Urinary bladder (tissue), 4 donors: ENCODE measurements around the gene EIF4G1. TPM values are rescaled to one million over a fixed set of nuclear protein-coding genes. Genes with fewer than 3 reads are reported as not detected.

Experiments used
- DNase-seq: peaks from one replicate; pipeline ENCODE4 v3.0.0-alpha.2; 2015; ENCODE audit errors: extremely low spot score
- H3K27ac ChIP-seq: one replicate; pipeline ENCODE4 v1.5.1; 2013; ENCODE audit warnings: low read depth, mild to moderate bottlenecking, moderate library complexity
- H3K36me3 ChIP-seq: one replicate; pipeline ENCODE4 v1.6.1; 2013; ENCODE audit warnings: mild to moderate bottlenecking, moderate library complexity; ENCODE audit not compliant: insufficient read depth
- H3K4me1 ChIP-seq: one replicate; pipeline ENCODE4 v1.6.1; 2013; ENCODE audit warnings: mild to moderate bottlenecking, moderate library complexity; ENCODE audit not compliant: insufficient read depth
- H3K4me3 ChIP-seq: one replicate; pipeline ENCODE4 v1.5.1; 2013; ENCODE audit warnings: low read depth, low read length
- WGBS: extraction: QIAGEN DNeasy Blood & Tissue Kit; methylation state at CpG from one replicate; pipeline ENCODE4 v1.1.7; 2013; 5-methylcytosine and 5-hydroxymethylcytosine counted together
- polyA plus RNA-seq: library from polyadenylated mRNA; stranded (reverse); fragments of 200-250 nt; gene quantifications from one replicate; pipeline ENCODE4 v1.2.3, GENCODE V29; 2013
- total RNA-seq: library from RNA; depleted of rRNA; stranded (reverse); fragments of >200 nt; gene quantifications from one replicate; pipeline ENCODE4 v1.2.3, GENCODE V29; 2014
- donor health status: healthy with polysubstance abuse.
- donor health status: healthy.

EIF4G1 gene
- total and polyA plus RNA-seq, 2 donors, result 117 to 224 TPM

DNA sequence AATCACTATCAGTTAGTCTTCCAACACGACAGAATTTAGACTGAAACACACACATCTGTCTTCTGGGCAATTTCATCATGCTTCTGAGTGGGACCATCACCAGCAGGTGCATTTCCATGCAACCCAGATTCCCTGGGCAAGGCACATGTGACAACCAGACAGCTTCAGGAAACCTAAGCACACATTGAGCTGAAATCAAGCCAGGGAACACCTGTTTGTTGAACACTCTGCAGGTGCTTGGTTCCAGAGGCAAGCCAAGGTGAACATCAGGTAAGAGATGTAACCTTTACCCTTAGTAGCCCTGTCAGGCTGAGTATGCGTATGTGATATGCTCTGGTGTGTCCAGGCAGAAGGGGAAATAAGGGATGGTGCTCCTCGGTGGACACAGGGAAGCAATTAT is 18.6 kb upstream of the EIF4G1 start:
- no peak overlapping the region for H3K27ac ChIP-seq
- no peaks in the 10 kb centered on the region for H3K36me3 ChIP-seq
- WGBS, result 60% methylated on average over 3 of the region's 3 CpGs
- no peak overlapping the region for H3K4me3 ChIP-seq
- no peaks in the 10 kb centered on the region for H3K4me1 ChIP-seq
- DNase-seq, result no peak

DNA sequence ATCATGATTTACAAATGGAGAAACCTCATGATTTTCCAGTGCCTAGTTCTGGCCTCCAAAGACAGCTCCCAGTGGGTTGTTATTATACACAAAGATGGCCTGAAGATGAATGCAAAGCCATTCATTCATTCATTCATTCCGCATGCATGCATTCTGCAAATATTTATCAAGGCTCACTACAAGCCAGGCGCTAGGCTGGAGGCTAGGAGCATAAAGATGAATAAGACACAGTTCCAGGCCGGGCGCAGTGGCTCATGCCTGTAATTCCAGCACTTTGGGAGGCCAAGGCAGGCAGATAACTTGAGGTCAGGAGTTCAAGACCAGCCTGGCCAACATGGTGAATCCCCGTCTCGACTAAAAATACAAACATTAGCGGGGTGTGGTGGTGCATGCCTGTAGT is 17.8 kb upstream of the EIF4G1 start:
- Histone ChIP-seq H3K4me1 (no peaks in the 10 kb centered on the region), H3K27ac (no peak overlapping the region), H3K4me3 (no peak overlapping the region), H3K36me3 (no peaks in the 10 kb centered on the region)
- no peak for DNase-seq
- WGBS, result 74% methylated on average over 7 of the region's 7 CpGs

DNA sequence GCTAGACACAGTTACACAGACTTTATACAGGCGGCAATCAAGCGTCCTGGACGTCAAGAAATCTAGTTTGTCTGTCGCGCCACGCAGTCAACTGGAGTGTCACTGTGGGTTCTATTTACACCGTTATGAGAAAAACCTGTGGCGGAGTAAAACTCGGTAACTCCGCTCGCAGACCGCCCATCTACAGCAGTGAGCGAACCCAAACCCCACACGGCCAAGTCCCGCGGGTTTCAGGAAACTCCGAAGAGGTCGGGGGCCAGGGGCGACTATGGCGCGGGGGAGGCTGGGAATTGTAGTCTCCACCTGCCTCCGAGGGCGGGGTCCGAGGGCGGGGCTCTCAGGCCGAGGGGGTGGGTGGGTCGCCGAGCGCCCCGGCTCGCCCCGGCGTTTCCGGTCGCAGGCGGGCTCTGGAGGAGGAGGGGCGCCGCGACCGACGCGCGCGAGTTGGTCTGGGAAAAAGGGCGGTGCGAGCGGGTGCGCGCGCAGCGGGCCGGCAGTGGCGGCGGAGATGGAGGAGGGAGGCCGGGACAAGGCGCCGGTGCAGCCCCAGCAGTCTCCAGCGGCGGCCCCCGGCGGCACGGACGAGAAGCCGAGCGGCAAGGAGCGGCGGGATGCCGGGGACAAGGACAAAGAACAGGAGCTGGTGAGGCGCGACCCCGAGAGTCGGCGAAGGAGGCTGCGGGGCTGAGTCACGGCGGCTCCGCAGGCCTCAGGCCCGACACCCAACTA is 15.5 kb upstream of the EIF4G1 start, which contains the start of gene PSMD2:
Gene PSMD2 (plus strand): TSS at position 483 of the 729 bp plus-strand sequence. CDS start 26 bp downstream, at position 509.
- Histone ChIP-seq H3K4me3 (peak within 1 kb of the TSS; percentile 84), H3K27ac (peak within 1 kb of the TSS; percentile 28), H3K36me3 (no peaks in the 10 kb centered on the region), H3K4me1 (peaks cover 1% of the 10 kb centered on the region)
- DNase-seq, result peak; percentile 89
- under 1% methylated on average over 78 of the region's 78 CpGs for WGBS

DNA sequence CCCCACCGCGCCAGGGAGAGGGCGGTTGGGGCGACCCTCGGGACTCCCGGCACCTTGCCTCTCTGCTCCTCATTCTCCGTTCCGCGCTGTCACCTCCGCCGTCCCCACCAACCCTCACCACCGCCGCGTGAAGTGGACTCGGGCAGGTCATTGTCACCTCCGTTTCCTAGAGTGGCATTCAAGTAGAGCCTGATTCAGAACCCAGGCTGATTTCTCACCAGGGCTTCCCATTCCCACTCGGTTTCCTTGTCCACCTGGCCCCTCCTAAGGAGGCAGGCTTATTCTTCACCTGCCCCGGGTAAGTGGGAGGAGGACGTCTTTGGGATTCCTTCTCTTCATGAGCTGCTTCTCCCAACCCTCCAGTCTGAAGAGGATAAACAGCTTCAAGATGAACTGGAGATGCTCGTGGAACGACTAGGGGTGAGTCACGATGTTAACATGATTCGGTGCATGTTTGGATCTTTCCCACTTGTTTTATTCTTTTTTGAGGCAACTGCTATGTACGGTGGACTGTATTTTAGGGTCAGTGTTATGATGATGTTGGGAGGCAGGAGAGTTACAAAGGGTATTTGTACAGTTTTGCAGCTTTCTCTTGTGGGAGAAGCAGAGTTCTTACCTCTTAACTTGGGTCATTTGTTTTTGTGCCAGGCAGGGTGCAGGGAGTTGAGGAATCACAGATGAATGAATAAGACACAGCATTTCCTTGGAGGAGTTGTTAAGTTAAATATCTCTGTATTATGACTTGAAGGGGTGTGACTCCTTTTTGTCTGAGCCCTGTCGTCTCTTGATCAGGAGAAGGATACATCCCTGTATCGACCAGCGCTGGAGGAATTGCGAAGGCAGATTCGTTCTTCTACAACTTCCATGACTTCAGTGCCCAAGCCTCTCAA is 14.7 kb upstream of the EIF4G1 start:
- H3K4me3 ChIP-seq, result peak overlapping the region; percentile 84
- DNase-seq, result no peak
- WGBS, result 16% methylated on average over 29 of the region's 29 CpGs
- H3K27ac ChIP-seq, result peak overlapping the region; percentile 28
- peaks cover 1% of the 10 kb centered on the region for H3K4me1 ChIP-seq
- no peaks in the 10 kb centered on the region for H3K36me3 ChIP-seq

GRCh38 chr3:184300378-184300720 is 14.1 kb upstream of the EIF4G1 start:
- Histone ChIP-seq H3K4me3 (no peak overlapping the region), H3K27ac (no peak overlapping the region), H3K4me1 (peaks cover 1% of the 10 kb centered on the region), H3K36me3 (no peaks in the 10 kb centered on the region)
- WGBS, result 79% methylated on average over 3 of the region's 3 CpGs
- no peak for DNase-seq

DNA sequence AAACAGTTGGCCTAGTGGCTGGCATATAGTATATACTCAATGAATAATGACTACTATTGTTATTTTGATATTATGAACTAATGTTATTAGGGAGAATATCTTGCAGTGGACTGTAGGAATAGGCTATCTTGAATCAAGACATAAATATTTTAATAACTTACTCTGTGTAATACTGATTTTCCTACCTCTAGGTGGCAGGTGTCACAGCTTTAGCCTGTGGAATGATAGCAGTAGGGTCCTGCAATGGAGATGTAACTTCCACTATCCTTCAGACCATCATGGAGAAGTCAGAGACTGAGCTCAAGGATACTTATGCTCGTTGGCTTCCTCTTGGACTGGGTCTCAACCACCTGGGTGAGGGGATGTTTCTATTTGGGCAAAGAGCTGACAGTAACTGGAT is 8.8 kb upstream of the EIF4G1 start:
- no peak overlapping the region for H3K4me3 ChIP-seq
- H3K4me1 ChIP-seq, result peaks cover 1% of the 10 kb centered on the region
- no peak overlapping the region for H3K27ac ChIP-seq
- peaks cover 5% of the 10 kb centered on the region for H3K36me3 ChIP-seq
- no peak for DNase-seq
- WGBS, result 70% methylated on average over 1 of the region's 1 CpG

DNA sequence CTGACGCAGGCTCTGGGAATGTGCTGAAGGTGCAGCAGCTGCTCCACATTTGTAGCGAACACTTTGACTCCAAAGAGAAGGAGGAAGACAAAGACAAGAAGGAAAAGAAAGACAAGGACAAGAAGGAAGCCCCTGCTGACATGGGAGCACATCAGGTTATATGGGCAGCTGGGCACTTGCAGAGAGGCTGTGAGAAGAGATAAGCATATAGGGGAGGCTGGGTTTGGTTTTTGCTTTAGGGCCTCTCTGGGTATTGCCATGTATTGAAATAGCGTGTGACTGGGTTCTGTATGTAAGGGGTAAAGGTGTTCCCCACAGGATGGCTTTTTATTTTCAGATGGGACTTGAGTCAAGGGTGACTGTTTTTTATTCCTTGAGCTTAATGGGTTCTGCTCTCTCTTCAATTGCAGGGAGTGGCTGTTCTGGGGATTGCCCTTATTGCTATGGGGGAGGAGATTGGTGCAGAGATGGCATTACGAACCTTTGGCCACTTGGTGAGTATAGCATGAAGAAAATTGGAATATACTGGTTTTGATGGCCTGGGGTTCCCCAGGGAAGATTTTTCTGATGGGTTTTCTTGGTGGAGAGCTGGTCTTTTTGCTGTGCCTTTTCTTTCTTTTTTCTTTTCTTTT is 7.9 kb upstream of the EIF4G1 start:
- no peak for DNase-seq
- no peak overlapping the region for H3K4me3 ChIP-seq
- peaks cover 1% of the 10 kb centered on the region for H3K4me1 ChIP-seq
- WGBS, result 89% methylated on average over 4 of the region's 4 CpGs
- H3K36me3 ChIP-seq, result peaks cover 5% of the 10 kb centered on the region
- H3K27ac ChIP-seq, result no peak overlapping the region

GRCh38 chr3:184307915-184308314 is 6.5 kb upstream of the EIF4G1 start:
- no peak overlapping the region for H3K4me3 ChIP-seq
- H3K4me1 ChIP-seq, result peaks cover 1% of the 10 kb centered on the region
- WGBS, result 95% methylated on average over 9 of the region's 9 CpGs
- no peak for DNase-seq
- no peak overlapping the region for H3K27ac ChIP-seq
- H3K36me3 ChIP-seq, result peaks cover 5% of the 10 kb centered on the region

GRCh38 chr3:184308744-184309143 is 5.7 kb upstream of the EIF4G1 start:
- peaks cover 5% of the 10 kb centered on the region for H3K36me3 ChIP-seq
- WGBS, result 71% methylated on average over 7 of the region's 7 CpGs

DNA sequence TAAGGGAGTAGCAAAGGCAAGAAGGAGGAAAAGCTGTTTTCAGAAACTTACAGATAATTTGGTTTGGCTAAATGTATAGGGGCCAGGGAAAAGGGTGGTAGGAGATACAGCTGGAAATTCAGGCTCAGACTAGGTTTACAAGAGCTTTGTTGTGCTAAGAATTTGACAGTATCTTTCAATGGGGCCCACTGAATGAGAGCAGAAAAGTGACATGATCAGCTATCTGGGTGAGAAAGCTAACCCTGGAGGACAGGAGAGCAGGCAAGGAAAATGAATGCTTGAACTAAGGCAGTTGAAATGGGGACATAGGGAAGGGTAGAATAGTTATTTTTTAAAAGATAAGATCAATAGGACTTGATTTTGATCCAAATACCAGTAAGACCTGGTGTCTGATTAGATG is 2.8 kb upstream of the EIF4G1 start:
- Histone ChIP-seq H3K4me1 (no peaks in the 10 kb centered on the region), H3K36me3 (peaks cover 2% of the 10 kb centered on the region), H3K4me3 (no peak overlapping the region), H3K27ac (no peak overlapping the region)
- no peak for DNase-seq

More at GRCh38 chr3:184308744-184309143, 5.7 kb upstream of the EIF4G1 start:
- no peak for DNase-seq
- Histone ChIP-seq H3K4me1 (peaks cover under 1% of the 10 kb centered on the region), H3K4me3 (no peak overlapping the region), H3K27ac (no peak overlapping the region)

DNA sequence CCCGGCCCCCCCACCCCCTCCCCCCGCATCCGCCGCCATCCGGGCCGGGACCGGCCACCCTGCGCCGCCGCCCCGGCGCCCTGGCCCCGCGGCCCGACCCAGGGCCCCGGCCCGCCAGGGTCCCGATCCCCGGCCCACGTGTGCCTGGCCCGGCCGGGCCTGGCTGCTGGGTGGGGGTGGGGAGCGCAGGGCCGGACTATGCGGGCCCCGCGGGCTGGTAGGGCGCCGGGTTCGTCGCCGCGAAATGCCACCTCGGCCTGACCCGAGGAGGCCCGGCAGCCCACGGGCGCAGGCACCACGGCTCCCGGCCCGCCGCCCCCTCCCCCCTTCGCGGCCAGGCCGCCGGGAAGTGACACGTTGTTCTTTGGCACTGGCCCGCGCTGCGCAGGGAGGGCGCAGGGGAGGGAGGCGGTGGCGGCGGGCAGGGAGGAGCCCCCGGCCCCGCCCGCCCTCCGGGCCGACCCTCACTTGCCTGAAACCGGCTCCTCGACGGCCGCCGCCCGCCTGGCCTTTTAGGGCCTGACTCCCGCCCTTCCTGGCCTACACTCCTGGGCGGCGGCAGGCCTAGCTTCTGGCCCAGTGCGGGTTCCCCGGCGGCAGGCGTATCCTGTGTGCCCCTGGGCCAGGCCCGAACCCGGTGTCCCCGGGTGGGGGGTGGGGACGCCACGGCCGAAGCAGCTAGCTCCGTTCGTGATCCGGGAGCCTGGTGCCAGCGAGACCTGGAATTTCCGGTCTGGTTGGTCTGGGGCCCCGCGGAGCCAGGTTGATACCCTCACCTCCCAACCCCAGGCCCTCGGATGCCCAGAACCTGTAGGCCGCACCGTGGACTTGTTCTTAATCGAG is 515 bp downstream of the EIF4G1 start:
- WGBS, result under 1% methylated on average over 88 of the region's 89 CpGs
- Histone ChIP-seq H3K4me1 (no peaks in the 10 kb centered on the region), H3K36me3 (no peaks in the 10 kb centered on the region), H3K27ac (peak overlapping the region; percentile 99), H3K4me3 (peak overlapping the region; percentile 97)
- no peak for DNase-seq

DNA sequence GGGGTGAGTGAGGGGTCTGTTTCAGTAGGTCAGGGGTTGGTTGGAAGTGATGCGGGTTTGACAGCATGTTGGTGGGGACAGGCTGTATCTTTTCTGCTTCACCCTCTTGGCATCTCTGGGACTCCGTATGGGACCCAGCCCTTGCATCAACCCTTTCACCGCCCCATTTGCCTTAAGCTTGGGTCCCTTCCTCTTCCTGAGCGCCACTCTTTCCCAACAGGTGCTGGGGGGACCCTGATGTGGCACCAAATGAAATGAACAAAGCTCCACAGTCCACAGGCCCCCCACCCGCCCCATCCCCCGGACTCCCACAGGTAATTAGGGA is 1.1 kb downstream of the EIF4G1 start:
- no peak for DNase-seq
- Histone ChIP-seq H3K27ac (peak overlapping the region; percentile 99), H3K36me3 (peaks cover under 1% of the 10 kb centered on the region), H3K4me1 (no peaks in the 10 kb centered on the region), H3K4me3 (peak overlapping the region; percentile 97)
- 8% methylated on average over 6 of the region's 6 CpGs for WGBS
